Vagina (tissue), 2 donors: Measurements from ENCODE around the gene TRIM56. TPM values are rescaled to one million over a fixed set of nuclear protein-coding genes. Genes with fewer than 3 reads are reported as not detected.
A peak's percentile ranks its signal among the peaks of the same experiment; 100 is the strongest.
"Not testable (repeated sequence)": the region's sequence is repeated elsewhere in the genome, so short reads cannot be mapped to it uniquely, and the experiment has no call there.

Experiments used
- DNase-seq, 2 donors: peaks; one replicate each; pipeline ENCODE4 v3.0.0-alpha.2; 2017; ENCODE audit errors: extremely low spot score in 2 of 2
- H3K27ac ChIP-seq: fragments of 200-600 bp; sonication (generic); one replicate; pipeline ENCODE4 v1.5.1; 2019
- H3K27me3 ChIP-seq: fragments of 200-600 bp; sonication (generic); one replicate; pipeline ENCODE4 v1.5.1; 2019
- H3K36me3 ChIP-seq, 2 donors: fragments of 200-600 bp; sonication (generic); one replicate each; pipeline ENCODE4 v1.5.1; 2017 to 2019
- H3K4me1 ChIP-seq: fragments of 200-600 bp; sonication (generic); one replicate; pipeline ENCODE4 v1.5.1; 2019
- H3K4me3 ChIP-seq, 2 donors: fragments of 200-600 bp; sonication (generic); 1 replicate in 1 of 2; 2 replicates in 1 of 2; pipeline ENCODE4 v1.5.1; 2016 to 2019
- H3K9me3 ChIP-seq: fragments of 200-600 bp; sonication (generic); one replicate; pipeline ENCODE4 v1.5.1; 2019
- CTCF ChIP-seq, 3 experiments: fragments of 450-650 bp in 2 of 3; fragments of 200-600 bp in 1 of 3; sonication (generic) in 1 of 3; IDR thresholded peaks; one replicate each; pipeline ENCODE4 v1.5.1; 2017 to 2019; ENCODE audit warnings: antibody characterized with exemption in 3 of 3, mild to moderate bottlenecking in 2 of 3, moderate library complexity in 2 of 3
- POLR2A ChIP-seq, 2 donors: fragments of 450-650 bp; IDR thresholded peaks; one replicate each; pipeline ENCODE4 v1.6.1; 2017; ENCODE audit warnings: antibody characterized with exemption in 2 of 2, mild to moderate bottlenecking in 2 of 2, moderate library complexity in 2 of 2
- POLR2AphosphoS5 ChIP-seq, 2 donors: sonication (generic); formaldehyde crosslinking; IDR thresholded peaks; one replicate each; pipeline ENCODE4 v1.9.0; 2017; ENCODE audit warnings: antibody characterized with exemption in 2 of 2, mild to moderate bottlenecking in 2 of 2, low read depth in 1 of 2; ENCODE audit not compliant: insufficient read depth in 1 of 2
- intact Hi-C: fragments of 100-400 bp; cut with DNase I; formaldehyde crosslinking; loops from one replicate; pipeline ENCODE4 v1.15.1; 2023
- total RNA-seq: library from RNA; depleted of rRNA; stranded (reverse); fragments of >200 nt; gene quantifications from one replicate; pipeline ENCODE4 v1.2.3, GENCODE V29; 2016

The TRIM56 gene
- total RNA-seq, 1 donor from 2014 or later, result 19.4 TPM

- H3K27ac ChIP-seq, result no peak overlapping the region
- H3K4me3 ChIP-seq, result no peak overlapping the region
- DNase-seq, result no peak
- no peaks in the 10 kb centered on the region for H3K27me3 ChIP-seq
- H3K4me1 ChIP-seq, result no peaks in the 10 kb centered on the region
- no peak for TF ChIP-seq CTCF (IDR thresholded peaks at IDR 0.05)
- no peak for TF ChIP-seq POLR2AphosphoS5 (IDR thresholded peaks at IDR 0.05; ENCODE audit: insufficient read depth in 1 of 2, low read depth in 1 of 2)
- TF ChIP-seq POLR2A (IDR thresholded peaks at IDR 0.05), result no peak
- H3K36me3 ChIP-seq, result no peaks in the 10 kb centered on the region
- intact Hi-C loops, result loop anchor here (5.0 kb wide), 1 partner anchor 178 kb away; the partner anchor contains the start of gene ACHE
- H3K9me3 ChIP-seq, result no peaks in the 10 kb centered on the region
Measured at GRCh38 chr7:101075646-101076045, 9.6 kb upstream of the TRIM56 start.

GRCh38 chr7:101076183-101076582, 9.1 kb upstream of the TRIM56 start:
- H3K9me3 ChIP-seq, H3K4me3 ChIP-seq, H3K36me3 ChIP-seq, DNase-seq, H3K4me1 ChIP-seq, H3K27ac ChIP-seq, H3K27me3 ChIP-seq: not testable (repeated sequence)
- intact Hi-C loops, result loop anchor here (5.0 kb wide), 1 partner anchor 179 kb away; the partner anchor contains the start of gene ACHE

GRCh38 chr7:101077303-101078086, 7.8 kb upstream of the TRIM56 start:
- DNase-seq, result no peak
- H3K36me3 ChIP-seq, result no peaks in the 10 kb centered on the region
- no peaks in the 10 kb centered on the region for H3K4me1 ChIP-seq
- H3K27me3 ChIP-seq, result no peaks in the 10 kb centered on the region
- no peak overlapping the region for H3K4me3 ChIP-seq
- no peak overlapping the region for H3K27ac ChIP-seq
- no peak for TF ChIP-seq POLR2AphosphoS5 (IDR thresholded peaks at IDR 0.05; ENCODE audit: insufficient read depth in 1 of 2, low read depth in 1 of 2)
- no peak for TF ChIP-seq POLR2A (IDR thresholded peaks at IDR 0.05)
- TF ChIP-seq CTCF (IDR thresholded peaks at IDR 0.05), result peak; percentile 53 to 63 (median 62)
- intact Hi-C loops, result loop anchor here (5.0 kb wide), 1 partner anchor 180 kb away; the partner anchor contains the start of gene ACHE
- H3K9me3 ChIP-seq, result no peaks in the 10 kb centered on the region

GRCh38 chr7:101081432-101081831, 3.8 kb upstream of the TRIM56 start:
- Histone ChIP-seq H3K4me1 (peaks cover 17% of the 10 kb centered on the region), H3K36me3 (no peaks in the 10 kb centered on the region), H3K9me3 (no peaks in the 10 kb centered on the region), H3K27me3 (no peaks in the 10 kb centered on the region), H3K27ac (no peak overlapping the region), H3K4me3 (no peak overlapping the region)
- intact Hi-C loops, result no loop called here
- TF ChIP-seq POLR2A (IDR thresholded peaks at IDR 0.05), result no peak
- DNase-seq, result no peak

GRCh38 chr7:101084865-101085161, 468 bp upstream of the TRIM56 start:
- Histone ChIP-seq H3K27ac (peak overlapping the region; percentile 94), H3K9me3 (no peaks in the 10 kb centered on the region), H3K4me1 (peaks cover 35% of the 10 kb centered on the region), H3K27me3 (no peaks in the 10 kb centered on the region), H3K36me3 (peaks cover 0 to 25% of the 10 kb centered on the region in 2 donors), H3K4me3 (peak overlapping the region; percentile 76 to 90)
- intact Hi-C loops, result loop anchor here (5.0 kb wide), 1 partner anchor 42 kb away; the partner anchor contains the start of gene SERPINE1
- TF ChIP-seq POLR2AphosphoS5 (IDR thresholded peaks at IDR 0.05; ENCODE audit: insufficient read depth in 1 of 2, low read depth in 1 of 2) (no peak), POLR2A (IDR thresholded peaks at IDR 0.05) (no peak), CTCF (IDR thresholded peaks at IDR 0.05) (no peak)
- DNase-seq, result no peak
